ENCODE results near the gene TPPP. TPM values are rescaled to one million over a fixed set of nuclear protein-coding genes. Genes with fewer than 3 reads are reported as not detected.

The TPPP gene
- total and polyA plus RNA-seq, 2 experiments from 2014 or later, result 0.48 to 1.4 TPM

DNA sequence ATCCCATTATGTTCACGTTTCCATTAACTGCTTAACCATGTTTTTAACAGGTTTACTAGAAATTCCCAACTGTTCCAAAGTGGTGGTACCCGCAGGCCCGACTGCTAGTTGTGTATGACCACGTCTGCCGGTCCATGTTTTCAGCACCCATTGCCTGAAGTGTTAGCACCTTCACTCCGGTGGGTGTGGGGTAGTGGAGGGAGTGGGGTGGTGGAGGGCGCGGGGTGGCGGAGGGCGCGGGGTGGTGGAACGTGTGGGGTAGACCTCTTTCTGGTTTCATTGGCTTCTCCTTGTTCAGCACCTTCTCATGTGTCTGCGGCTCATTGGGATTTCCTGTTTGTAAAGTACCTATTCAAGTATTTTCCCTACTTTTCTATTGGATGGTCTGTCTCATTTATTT, 37.7 kb downstream of the TPPP start:
- no peaks in the 10 kb centered on the region; the same call in none of the 2 replicates for H4K20me1 ChIP-seq (replicated peaks; ENCODE audit: insufficient read depth)
- no peaks in the 10 kb centered on the region for H3K27me3 ChIP-seq (ENCODE audit: insufficient read depth)
- Mint-ChIP-seq H3K4me3 (no peak overlapping the region), H3K27me3 (ENCODE audit: insufficient read depth, low read depth, poor library complexity) (peaks cover 9% of the 10 kb centered on the region), H3K4me1 (no peaks in the 10 kb centered on the region), H3K36me3 (ENCODE audit: low read depth) (peaks cover 46% of the 10 kb centered on the region), H3K27ac (no peak overlapping the region), H3K9me3 (peaks cover 5% of the 10 kb centered on the region; the same call in 2 of the 3 replicates)
- no peak overlapping the region for H3K27ac ChIP-seq (ENCODE audit: low read depth)
- no peak for DNase-seq (ENCODE audit: low spot score)
- TF ChIP-seq CREB1 (CRISPR knock-in tag; IDR thresholded peaks at IDR 0.05; ENCODE audit: low read depth) (no peak), STAT1 (IDR thresholded peaks at IDR 0.05; ENCODE audit: unreplicated experiment) (no peak), ZNF331 (CRISPR knock-in tag; IDR thresholded peaks at IDR 0.05; ENCODE audit: low read depth) (no peak), EZH2phosphoT487 (IDR thresholded peaks at IDR 0.05; ENCODE audit: unreplicated experiment) (no peak), EZH2 (IDR thresholded peaks at IDR 0.05; ENCODE audit: low read depth, unreplicated experiment) (no peak), ZNF462 (CRISPR knock-in tag; IDR thresholded peaks at IDR 0.05) (no peak), POLR2AphosphoS5 (IDR thresholded peaks at IDR 0.05; ENCODE audit: low read depth) (no peak), NANOG (IDR thresholded peaks at IDR 0.05; ENCODE audit: borderline replicate concordance) (no peak), CTCF (conservative IDR thresholded peaks at IDR 0.05; ENCODE audit: low read depth in 2 of 2) (no peak), ZNF114 (CRISPR knock-in tag; IDR thresholded peaks at IDR 0.05) (no peak), JUNB (IDR thresholded peaks at IDR 0.05; ENCODE audit: unreplicated experiment) (no peak)
- TF ChIP-seq, protein P1, sequence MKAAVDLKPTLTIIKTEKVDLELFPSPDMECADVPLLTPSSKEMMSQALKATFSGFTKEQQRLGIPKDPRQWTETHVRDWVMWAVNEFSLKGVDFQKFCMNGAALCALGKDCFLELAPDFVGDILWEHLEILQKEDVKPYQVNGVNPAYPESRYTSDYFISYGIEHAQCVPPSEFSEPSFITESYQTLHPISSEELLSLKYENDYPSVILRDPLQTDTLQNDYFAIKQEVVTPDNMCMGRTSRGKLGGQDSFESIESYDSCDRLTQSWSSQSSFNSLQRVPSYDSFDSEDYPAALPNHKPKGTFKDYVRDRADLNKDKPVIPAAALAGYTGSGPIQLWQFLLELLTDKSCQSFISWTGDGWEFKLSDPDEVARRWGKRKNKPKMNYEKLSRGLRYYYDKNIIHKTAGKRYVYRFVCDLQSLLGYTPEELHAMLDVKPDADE (IDR thresholded peaks at IDR 0.05), result no peak
- TF ChIP-seq, protein P2, sequence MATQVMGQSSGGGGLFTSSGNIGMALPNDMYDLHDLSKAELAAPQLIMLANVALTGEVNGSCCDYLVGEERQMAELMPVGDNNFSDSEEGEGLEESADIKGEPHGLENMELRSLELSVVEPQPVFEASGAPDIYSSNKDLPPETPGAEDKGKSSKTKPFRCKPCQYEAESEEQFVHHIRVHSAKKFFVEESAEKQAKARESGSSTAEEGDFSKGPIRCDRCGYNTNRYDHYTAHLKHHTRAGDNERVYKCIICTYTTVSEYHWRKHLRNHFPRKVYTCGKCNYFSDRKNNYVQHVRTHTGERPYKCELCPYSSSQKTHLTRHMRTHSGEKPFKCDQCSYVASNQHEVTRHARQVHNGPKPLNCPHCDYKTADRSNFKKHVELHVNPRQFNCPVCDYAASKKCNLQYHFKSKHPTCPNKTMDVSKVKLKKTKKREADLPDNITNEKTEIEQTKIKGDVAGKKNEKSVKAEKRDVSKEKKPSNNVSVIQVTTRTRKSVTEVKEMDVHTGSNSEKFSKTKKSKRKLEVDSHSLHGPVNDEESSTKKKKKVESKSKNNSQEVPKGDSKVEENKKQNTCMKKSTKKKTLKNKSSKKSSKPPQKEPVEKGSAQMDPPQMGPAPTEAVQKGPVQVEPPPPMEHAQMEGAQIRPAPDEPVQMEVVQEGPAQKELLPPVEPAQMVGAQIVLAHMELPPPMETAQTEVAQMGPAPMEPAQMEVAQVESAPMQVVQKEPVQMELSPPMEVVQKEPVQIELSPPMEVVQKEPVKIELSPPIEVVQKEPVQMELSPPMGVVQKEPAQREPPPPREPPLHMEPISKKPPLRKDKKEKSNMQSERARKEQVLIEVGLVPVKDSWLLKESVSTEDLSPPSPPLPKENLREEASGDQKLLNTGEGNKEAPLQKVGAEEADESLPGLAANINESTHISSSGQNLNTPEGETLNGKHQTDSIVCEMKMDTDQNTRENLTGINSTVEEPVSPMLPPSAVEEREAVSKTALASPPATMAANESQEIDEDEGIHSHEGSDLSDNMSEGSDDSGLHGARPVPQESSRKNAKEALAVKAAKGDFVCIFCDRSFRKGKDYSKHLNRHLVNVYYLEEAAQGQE (IDR thresholded peaks at IDR 0.05; ENCODE audit: unreplicated experiment), result no peak
- no peak overlapping the region for H3K4me2 ChIP-seq
- no peak for ATAC-seq
- H3K36me3 ChIP-seq (ENCODE audit: insufficient read depth), result peaks cover 17% of the 10 kb centered on the region
- H2AFZ ChIP-seq, result no peak overlapping the region
- 0 out of 2 replicates have a peak, but pooled peaks cover 5% of the 10 kb centered on the region for H3K79me2 ChIP-seq (replicated peaks; ENCODE audit: insufficient read depth)
- no peaks in the 10 kb centered on the region for H3K4me1 ChIP-seq (ENCODE audit: insufficient read depth)
- no peaks in the 10 kb centered on the region for H3K9me2 ChIP-seq (ENCODE audit: insufficient read depth)
- no peak overlapping the region for H3K4me3 ChIP-seq
- no peaks in the 10 kb centered on the region for H3F3A ChIP-seq (replicated peaks; ENCODE audit: low read depth)

Data from GM23338 (cell line).